HG02588 (cell line): ENCODE data around the gene TNFAIP6.
"Not testable (repeated sequence)": the region's sequence is repeated elsewhere in the genome, so short reads cannot be mapped to it uniquely, and the experiment has no call there.

ENCODE experiments used
- ATAC-seq: cut with Tn5 transposase; IDR thresholded peaks from one replicate; pipeline ENCODE4 v1.9.1; 2021; ENCODE audit warnings: mild to moderate bottlenecking, moderate library complexity; ENCODE audit not compliant: unreplicated experiment

Gene TNFAIP6

GRCh38 chr2:151357359-151357758 lies at the start of gene TNFAIP6:
TNFAIP6 (plus strand) TSS chr2:151357592; CDS start chr2:151357667, 75 bp downstream.
- ATAC-seq: no peak

GRCh38 chr2:151310313-151310712 lies 47.1 kb upstream of the TNFAIP6 start:
- not testable (repeated sequence) for ATAC-seq

GRCh38 chr2:151312440-151312839 lies 45.0 kb upstream of the TNFAIP6 start:
- not testable (repeated sequence) for ATAC-seq

- no peak for ATAC-seq
Measured at GRCh38 chr2:151315381-151315903, 42.0 kb upstream of the TNFAIP6 start.

- ATAC-seq: no peak
Measured at GRCh38 chr2:151325581-151326095, 31.8 kb upstream of the TNFAIP6 start.

GRCh38 chr2:151326554-151326953 lies 30.8 kb upstream of the TNFAIP6 start:
- no peak for ATAC-seq

GRCh38 chr2:151329998-151330397 lies 27.4 kb upstream of the TNFAIP6 start:
- no peak for ATAC-seq

GRCh38 chr2:151333083-151333482 lies 24.3 kb upstream of the TNFAIP6 start:
- no peak for ATAC-seq

- ATAC-seq: no peak
Measured at GRCh38 chr2:151334082-151334815, 23.1 kb upstream of the TNFAIP6 start.

- no peak for ATAC-seq
Measured at GRCh38 chr2:151336863-151337371, 20.5 kb upstream of the TNFAIP6 start.

GRCh38 chr2:151337643-151338042 lies 19.7 kb upstream of the TNFAIP6 start:
- no peak for ATAC-seq

GRCh38 chr2:151338115-151338514 lies 19.3 kb upstream of the TNFAIP6 start:
- no peak for ATAC-seq

- no peak for ATAC-seq
Measured at GRCh38 chr2:151343073-151343472, 14.3 kb upstream of the TNFAIP6 start.

GRCh38 chr2:151344191-151344590 lies 13.2 kb upstream of the TNFAIP6 start:
- not testable (repeated sequence) for ATAC-seq

- no peak for ATAC-seq
Measured at GRCh38 chr2:151344906-151345305, 12.5 kb upstream of the TNFAIP6 start.

GRCh38 chr2:151347294-151347693 lies 10.1 kb upstream of the TNFAIP6 start:
- ATAC-seq: no peak

- no peak for ATAC-seq
Measured at GRCh38 chr2:151347906-151348305, 9.5 kb upstream of the TNFAIP6 start.

- ATAC-seq: no peak
Measured at GRCh38 chr2:151350579-151351195, 6.7 kb upstream of the TNFAIP6 start.

- no peak for ATAC-seq
Measured at GRCh38 chr2:151353995-151354394, 3.4 kb upstream of the TNFAIP6 start.

- ATAC-seq: no peak
Measured at GRCh38 chr2:151354807-151355206, 2.6 kb upstream of the TNFAIP6 start.

GRCh38 chr2:151358166-151358970 lies 976 bp downstream of the TNFAIP6 start:
- ATAC-seq: no peak
